HG02938 (cell line): ENCODE data around the gene FXN.

Experiments
- ATAC-seq: cut with Tn5 transposase; IDR thresholded peaks from one replicate; pipeline ENCODE4 v1.9.1; 2021; ENCODE audit warnings: mild to moderate bottlenecking, moderate library complexity; ENCODE audit not compliant: unreplicated experiment

Gene FXN

GRCh38 chr9:69137311-69137710, 101.8 kb downstream of the FXN start:
- ATAC-seq = no peak

DNA sequence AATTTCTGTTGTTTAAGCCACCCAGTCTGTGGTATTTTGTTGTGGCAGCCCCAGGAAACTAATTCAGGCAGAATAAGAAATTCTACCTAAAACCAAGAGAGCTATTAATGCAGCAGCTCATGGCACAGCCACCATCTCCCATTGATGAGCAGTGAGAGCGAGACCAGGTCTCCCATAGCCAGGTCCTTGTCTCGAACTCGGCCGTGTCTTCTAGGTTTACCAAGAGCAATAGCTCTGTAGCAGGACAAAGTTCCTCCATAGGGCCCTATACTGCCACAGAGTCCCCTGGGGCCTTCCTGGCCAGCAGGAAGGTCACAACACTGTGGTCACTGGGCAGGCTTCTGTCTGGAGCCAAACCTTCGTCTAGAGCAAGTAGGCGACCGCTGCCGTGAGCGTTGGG, 104.0 kb downstream of the FXN start:
- ATAC-seq = no peak

GRCh38 chr9:69140123-69140735, 104.7 kb downstream of the FXN start:
- no peak for ATAC-seq

DNA sequence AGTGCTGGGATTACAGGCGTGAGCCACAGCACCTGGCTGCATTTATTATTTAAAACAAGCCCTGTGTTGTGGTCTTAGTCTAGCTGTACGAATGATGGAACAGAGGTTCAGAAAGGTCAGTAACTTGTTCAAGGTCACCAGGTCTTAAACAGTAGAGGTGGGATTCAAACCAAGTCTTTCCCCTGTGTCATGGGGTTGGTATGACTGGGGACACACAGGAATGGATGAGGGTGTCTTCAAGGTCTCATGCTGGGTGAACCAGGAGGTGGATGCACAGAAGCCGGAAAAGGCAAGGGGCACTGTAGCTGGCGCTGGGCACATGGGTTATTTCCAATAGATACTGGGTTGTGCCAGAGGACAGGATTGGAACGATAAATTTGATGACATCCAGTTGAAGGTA, 106.3 kb downstream of the FXN start:
- no peak for ATAC-seq

DNA sequence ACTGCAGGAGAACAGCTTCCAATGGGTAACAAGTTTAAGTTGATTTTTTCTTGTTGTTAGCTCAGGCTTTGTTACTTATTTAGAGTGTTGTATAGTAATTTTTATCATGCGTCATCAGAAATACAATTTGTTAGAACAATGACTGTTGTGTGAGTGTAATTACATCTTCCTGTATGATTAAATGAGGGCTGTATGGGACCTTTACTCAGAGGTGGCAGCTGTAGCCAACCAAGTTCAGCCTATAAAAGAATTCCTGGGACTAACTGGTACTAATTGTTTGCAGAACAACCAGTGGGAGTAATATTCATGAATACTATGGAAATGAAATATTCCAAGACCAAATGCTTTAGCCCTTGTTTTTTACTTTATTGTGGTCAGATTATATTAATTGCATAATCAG, 107.7 kb downstream of the FXN start:
- ATAC-seq = no peak

- no peak for ATAC-seq
Observed at GRCh38 chr9:69145144-69145715, 109.7 kb downstream of the FXN start.

GRCh38 chr9:69147041-69147834, 111.7 kb downstream of the FXN start:
- no peak for ATAC-seq

- no peak for ATAC-seq
Observed at GRCh38 chr9:69149321-69149807, 113.8 kb downstream of the FXN start.
